Measurements from ENCODE around the gene OAF.
"Not testable (repeated sequence)": the region's sequence is repeated elsewhere in the genome, so short reads cannot be mapped to it uniquely, and the experiment has no call there.

The OAF gene

GRCh38 chr11:120259241-120259640 lies 48.4 kb downstream of the OAF start:
- no peak overlapping the region for H3K27ac ChIP-seq
- DNase-seq (ENCODE audit: low read depth, low spot score) = no peak

GRCh38 chr11:120259988-120260565 lies 49.2 kb downstream of the OAF start:
- no peak for DNase-seq (ENCODE audit: low read depth, low spot score)
- no peak overlapping the region for H3K27ac ChIP-seq

GRCh38 chr11:120260616-120261015 lies 49.8 kb downstream of the OAF start:
- DNase-seq (ENCODE audit: low read depth, low spot score) = no peak
- H3K27ac ChIP-seq = no peak overlapping the region

- no peak overlapping the region for H3K27ac ChIP-seq
- no peak for DNase-seq (ENCODE audit: low read depth, low spot score)
Observed at GRCh38 chr11:120261321-120261720, 50.5 kb downstream of the OAF start.

GRCh38 chr11:120261931-120262330 lies 51.1 kb downstream of the OAF start:
- DNase-seq (ENCODE audit: low read depth, low spot score) = no peak
- H3K27ac ChIP-seq = no peak overlapping the region

- no peak for DNase-seq (ENCODE audit: low read depth, low spot score)
- H3K27ac ChIP-seq = no peak overlapping the region
Observed at GRCh38 chr11:120267319-120267718, 56.5 kb downstream of the OAF start.

GRCh38 chr11:120268686-120269085 lies 57.9 kb downstream of the OAF start:
- H3K27ac ChIP-seq = no peak overlapping the region
- DNase-seq (ENCODE audit: low read depth, low spot score) = no peak

GRCh38 chr11:120270386-120270785 lies 59.6 kb downstream of the OAF start:
- H3K27ac ChIP-seq = no peak overlapping the region
- no peak for DNase-seq (ENCODE audit: low read depth, low spot score)

- no peak for DNase-seq (ENCODE audit: low read depth, low spot score)
- H3K27ac ChIP-seq = peak overlapping the region; percentile 80
Observed at GRCh38 chr11:120271672-120272071, 60.8 kb downstream of the OAF start.

- peak; percentile 36 for DNase-seq (ENCODE audit: low read depth, low spot score)
- peak overlapping the region; percentile 80 for H3K27ac ChIP-seq
Observed at GRCh38 chr11:120272303-120272702, 61.5 kb downstream of the OAF start.

GRCh38 chr11:120273432-120273831 lies 62.6 kb downstream of the OAF start:
- H3K27ac ChIP-seq = peak overlapping the region; percentile 80
- DNase-seq (ENCODE audit: low read depth, low spot score) = no peak

- not testable (repeated sequence) for DNase-seq (ENCODE audit: low read depth, low spot score)
Observed at GRCh38 chr11:120273956-120274355, 63.1 kb downstream of the OAF start.

GRCh38 chr11:120279502-120279901 lies 68.7 kb downstream of the OAF start:
- DNase-seq (ENCODE audit: low read depth, low spot score) = no peak
- H3K27ac ChIP-seq = no peak overlapping the region

More at GRCh38 chr11:120273956-120274355, 63.1 kb downstream of the OAF start:
- H3K27ac ChIP-seq = peak overlapping the region; percentile 80
